ENCODE measurements around the gene CYP2A6.

DNA sequence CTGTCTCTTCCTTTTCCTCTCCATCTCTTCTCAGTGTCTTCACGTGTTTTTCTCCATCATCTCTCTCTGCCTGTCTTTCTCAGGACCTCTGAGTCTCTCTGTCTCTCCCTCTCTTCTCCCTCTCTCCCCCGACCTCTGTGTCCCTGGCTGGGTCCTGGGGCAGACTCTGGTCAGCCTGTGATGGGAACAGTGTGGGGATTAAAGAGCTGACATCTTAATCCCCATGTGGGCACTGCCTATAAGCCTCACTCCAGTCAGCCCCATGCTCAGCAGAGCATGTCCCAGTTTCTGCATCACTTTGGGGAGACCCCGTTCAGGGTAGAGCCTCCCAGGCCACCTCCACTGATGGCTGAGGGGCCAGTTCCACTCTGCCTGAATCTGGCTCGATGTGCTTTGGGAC lies 35.0 kb downstream of the CYP2A6 start:
- TF ChIP-seq, protein P1, sequence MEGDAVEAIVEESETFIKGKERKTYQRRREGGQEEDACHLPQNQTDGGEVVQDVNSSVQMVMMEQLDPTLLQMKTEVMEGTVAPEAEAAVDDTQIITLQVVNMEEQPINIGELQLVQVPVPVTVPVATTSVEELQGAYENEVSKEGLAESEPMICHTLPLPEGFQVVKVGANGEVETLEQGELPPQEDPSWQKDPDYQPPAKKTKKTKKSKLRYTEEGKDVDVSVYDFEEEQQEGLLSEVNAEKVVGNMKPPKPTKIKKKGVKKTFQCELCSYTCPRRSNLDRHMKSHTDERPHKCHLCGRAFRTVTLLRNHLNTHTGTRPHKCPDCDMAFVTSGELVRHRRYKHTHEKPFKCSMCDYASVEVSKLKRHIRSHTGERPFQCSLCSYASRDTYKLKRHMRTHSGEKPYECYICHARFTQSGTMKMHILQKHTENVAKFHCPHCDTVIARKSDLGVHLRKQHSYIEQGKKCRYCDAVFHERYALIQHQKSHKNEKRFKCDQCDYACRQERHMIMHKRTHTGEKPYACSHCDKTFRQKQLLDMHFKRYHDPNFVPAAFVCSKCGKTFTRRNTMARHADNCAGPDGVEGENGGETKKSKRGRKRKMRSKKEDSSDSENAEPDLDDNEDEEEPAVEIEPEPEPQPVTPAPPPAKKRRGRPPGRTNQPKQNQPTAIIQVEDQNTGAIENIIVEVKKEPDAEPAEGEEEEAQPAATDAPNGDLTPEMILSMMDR (conservative IDR thresholded peaks at IDR 0.05; ENCODE audit: low read depth, low read length), result no peak
- TF ChIP-seq POLR2A (IDR thresholded peaks at IDR 0.05; ENCODE audit: low read depth, low read length) (no peak), RAD21 (IDR thresholded peaks at IDR 0.05; ENCODE audit: low read length) (no peak)

Data from IMR-90 (cell line).